ENCODE measurements around the gene KCNQ5. TPM values are rescaled to one million over a fixed set of nuclear protein-coding genes. Genes with fewer than 3 reads are reported as not detected.
"Not testable (repeated sequence)": the region's sequence is repeated elsewhere in the genome, so short reads cannot be mapped to it uniquely, and the experiment has no call there.

KCNQ5 gene
- total and polyA plus RNA-seq, 4 experiments from 2014 or later: 1.0 to 4.2 (median 3.4) TPM; not detected in 1

GRCh38 chr6:72898313-72898712 lies 276.4 kb downstream of the KCNQ5 start:
- H3K4me1 Mint-ChIP-seq; CTCF ChIA-PET (ENCODE audit: partially characterized antibody); DNase-seq; H3K36me3 ChIP-seq (ENCODE audit: insufficient read depth, low read length); H3K27me3 Mint-ChIP-seq; H3K4me3 Mint-ChIP-seq; H3K4me3 ChIP-seq (ENCODE audit: low read length in 2 of 2); intact Hi-C loops (cut with micrococcal nuclease); H3K27ac ChIP-seq (ENCODE audit: low read depth, low read length); H3K27ac Mint-ChIP-seq; POLR2A ChIA-PET (ENCODE audit: partially characterized antibody); H3K4me1 ChIP-seq (ENCODE audit: insufficient read depth, low read length); H3K27me3 ChIP-seq (ENCODE audit: insufficient read depth, low read length); H3K36me3 Mint-ChIP-seq; H3K9me3 ChIP-seq (ENCODE audit: control insufficient read depth in 1 of 2, low read length in 2 of 2): not testable (repeated sequence)
- H3K9me3 Mint-ChIP-seq: peaks cover 4 to 20% (median 7%) of the 10 kb centered on the region in 8 donors

- Mint-ChIP-seq H3K27ac (peak overlapping the region in 1 of 7 donors; percentile 53), H3K36me3 (no peaks in the 10 kb centered on the region), H3K27me3 (no peaks in the 10 kb centered on the region), H3K4me3 (no peak overlapping the region), H3K4me1 (peaks cover 0 to 2% (median 0%) of the 10 kb centered on the region in 4 donors), H3K9me3 (peaks cover 0 to 4% (median 0%) of the 10 kb centered on the region in 8 donors)
- H3K9me3 ChIP-seq (ENCODE audit: control insufficient read depth in 1 of 2, low read length in 2 of 2): no peaks in the 10 kb centered on the region
- ChIA-PET POLR2A (ENCODE audit: partially characterized antibody) (no interaction called here), CTCF (ENCODE audit: partially characterized antibody) (no interaction called here)
- no peak for DNase-seq
- H3K27ac ChIP-seq (ENCODE audit: low read depth, low read length): no peak overlapping the region
- H3K4me1 ChIP-seq (ENCODE audit: insufficient read depth, low read length): no peaks in the 10 kb centered on the region
- no peaks in the 10 kb centered on the region for H3K36me3 ChIP-seq (ENCODE audit: insufficient read depth, low read length)
- intact Hi-C loops (cut with micrococcal nuclease): no loop called here
- no peaks in the 10 kb centered on the region for H3K27me3 ChIP-seq (ENCODE audit: insufficient read depth, low read length)
- H3K4me3 ChIP-seq (ENCODE audit: low read length in 2 of 2): no peak overlapping the region
Observed at GRCh38 chr6:72905705-72906478, 284.0 kb downstream of the KCNQ5 start.

GRCh38 chr6:72911463-72912155 lies 289.7 kb downstream of the KCNQ5 start:
- Mint-ChIP-seq H3K9me3 (no peaks in the 10 kb centered on the region), H3K27ac (peak overlapping the region in 1 of 7 donors; percentile 24), H3K4me1 (peaks cover 0 to 2% (median 0%) of the 10 kb centered on the region in 4 donors), H3K4me3 (no peak overlapping the region), H3K27me3 (no peaks in the 10 kb centered on the region), H3K36me3 (no peaks in the 10 kb centered on the region)
- H3K4me3 ChIP-seq (ENCODE audit: low read length in 2 of 2): no peak overlapping the region
- no peaks in the 10 kb centered on the region for H3K36me3 ChIP-seq (ENCODE audit: insufficient read depth, low read length)
- H3K27me3 ChIP-seq (ENCODE audit: insufficient read depth, low read length): no peaks in the 10 kb centered on the region
- ChIA-PET POLR2A (ENCODE audit: partially characterized antibody) (no interaction called here), CTCF (ENCODE audit: partially characterized antibody) (no interaction called here)
- intact Hi-C loops (cut with micrococcal nuclease): no loop called here
- no peaks in the 10 kb centered on the region for H3K4me1 ChIP-seq (ENCODE audit: insufficient read depth, low read length)
- no peak for DNase-seq
- H3K9me3 ChIP-seq (ENCODE audit: control insufficient read depth in 1 of 2, low read length in 2 of 2): no peaks in the 10 kb centered on the region
- H3K27ac ChIP-seq (ENCODE audit: low read depth, low read length): no peak overlapping the region

GRCh38 chr6:72913797-72914196 lies 291.9 kb downstream of the KCNQ5 start:
- CTCF ChIA-PET (ENCODE audit: partially characterized antibody): no interaction called here
- Mint-ChIP-seq H3K27ac (no peak overlapping the region), H3K27me3 (no peaks in the 10 kb centered on the region), H3K4me1 (peaks cover 0 to 2% (median 0%) of the 10 kb centered on the region in 4 donors), H3K9me3 (no peaks in the 10 kb centered on the region), H3K4me3 (no peak overlapping the region), H3K36me3 (no peaks in the 10 kb centered on the region)
- DNase-seq: no peak
- intact Hi-C loops (cut with micrococcal nuclease): no loop called here
- no peaks in the 10 kb centered on the region for H3K27me3 ChIP-seq (ENCODE audit: insufficient read depth, low read length)
- H3K4me1 ChIP-seq (ENCODE audit: insufficient read depth, low read length): no peaks in the 10 kb centered on the region
- POLR2A ChIA-PET (ENCODE audit: partially characterized antibody): no interaction called here
- no peak overlapping the region for H3K4me3 ChIP-seq (ENCODE audit: low read length in 2 of 2)
- H3K9me3 ChIP-seq (ENCODE audit: control insufficient read depth in 1 of 2, low read length in 2 of 2): no peaks in the 10 kb centered on the region
- H3K27ac ChIP-seq (ENCODE audit: low read depth, low read length): no peak overlapping the region
- H3K36me3 ChIP-seq (ENCODE audit: insufficient read depth, low read length): no peaks in the 10 kb centered on the region

GRCh38 chr6:72916298-72916697 lies 294.4 kb downstream of the KCNQ5 start:
- H3K36me3 Mint-ChIP-seq: no peaks in the 10 kb centered on the region
- no peaks in the 10 kb centered on the region for H3K9me3 ChIP-seq (ENCODE audit: control insufficient read depth in 1 of 2, low read length in 2 of 2)
- intact Hi-C loops (cut with micrococcal nuclease): no loop called here
- H3K4me3 Mint-ChIP-seq: no peak overlapping the region
- H3K4me3 ChIP-seq (ENCODE audit: low read length in 2 of 2): no peak overlapping the region
- H3K4me1 Mint-ChIP-seq: no peaks in the 10 kb centered on the region
- no peaks in the 10 kb centered on the region for H3K4me1 ChIP-seq (ENCODE audit: insufficient read depth, low read length)
- no peaks in the 10 kb centered on the region for H3K27me3 Mint-ChIP-seq
- POLR2A ChIA-PET (ENCODE audit: partially characterized antibody): no interaction called here
- H3K27me3 ChIP-seq (ENCODE audit: insufficient read depth, low read length): no peaks in the 10 kb centered on the region
- H3K27ac Mint-ChIP-seq: no peak overlapping the region
- no peak overlapping the region for H3K27ac ChIP-seq (ENCODE audit: low read depth, low read length)
- CTCF ChIA-PET (ENCODE audit: partially characterized antibody): no interaction called here
- H3K36me3 ChIP-seq (ENCODE audit: insufficient read depth, low read length): no peaks in the 10 kb centered on the region
- no peak for DNase-seq
- no peaks in the 10 kb centered on the region for H3K9me3 Mint-ChIP-seq

GRCh38 chr6:72916906-72917305 lies 295.0 kb downstream of the KCNQ5 start:
- H3K36me3 Mint-ChIP-seq: no peaks in the 10 kb centered on the region

GRCh38 chr6:72922401-72922800 lies 300.5 kb downstream of the KCNQ5 start:
- POLR2A ChIA-PET (ENCODE audit: partially characterized antibody): no interaction called here
- Histone ChIP-seq H3K36me3 (ENCODE audit: insufficient read depth, low read length) (no peaks in the 10 kb centered on the region), H3K4me3 (ENCODE audit: low read length in 2 of 2) (no peak overlapping the region), H3K9me3 (ENCODE audit: control insufficient read depth in 1 of 2, low read length in 2 of 2) (no peaks in the 10 kb centered on the region), H3K4me1 (ENCODE audit: insufficient read depth, low read length) (no peaks in the 10 kb centered on the region), H3K27ac (ENCODE audit: low read depth, low read length) (no peak overlapping the region), H3K27me3 (ENCODE audit: insufficient read depth, low read length) (no peaks in the 10 kb centered on the region)
- no peak for DNase-seq
- intact Hi-C loops (cut with micrococcal nuclease): no loop called here
- H3K9me3 Mint-ChIP-seq: no peaks in the 10 kb centered on the region
- no peaks in the 10 kb centered on the region for H3K27me3 Mint-ChIP-seq
- H3K27ac Mint-ChIP-seq: no peak overlapping the region
- no peaks in the 10 kb centered on the region for H3K36me3 Mint-ChIP-seq
- no peaks in the 10 kb centered on the region for H3K4me1 Mint-ChIP-seq
- H3K4me3 Mint-ChIP-seq: no peak overlapping the region
- CTCF ChIA-PET (ENCODE audit: partially characterized antibody): no interaction called here

More at GRCh38 chr6:72916906-72917305, 295.0 kb downstream of the KCNQ5 start:
- intact Hi-C loops (cut with micrococcal nuclease): no loop called here
- H3K4me3 ChIP-seq (ENCODE audit: low read length in 2 of 2): no peak overlapping the region
- H3K9me3 ChIP-seq (ENCODE audit: control insufficient read depth in 1 of 2, low read length in 2 of 2): no peaks in the 10 kb centered on the region
- H3K9me3 Mint-ChIP-seq: no peaks in the 10 kb centered on the region
- no peaks in the 10 kb centered on the region for H3K27me3 Mint-ChIP-seq
- no peak overlapping the region for H3K4me3 Mint-ChIP-seq
- no peaks in the 10 kb centered on the region for H3K4me1 Mint-ChIP-seq
- H3K27ac ChIP-seq (ENCODE audit: low read depth, low read length): no peak overlapping the region
- no peaks in the 10 kb centered on the region for H3K27me3 ChIP-seq (ENCODE audit: insufficient read depth, low read length)
- DNase-seq: no peak
- no peak overlapping the region for H3K27ac Mint-ChIP-seq
- ChIA-PET POLR2A (ENCODE audit: partially characterized antibody) (no interaction called here), CTCF (ENCODE audit: partially characterized antibody) (no interaction called here)
- no peaks in the 10 kb centered on the region for H3K36me3 ChIP-seq (ENCODE audit: insufficient read depth, low read length)
- H3K4me1 ChIP-seq (ENCODE audit: insufficient read depth, low read length): no peaks in the 10 kb centered on the region

Data from CD4-positive, alpha-beta memory T cell (primary cell).